PFSK-1 (cell line): ENCODE measurements around the gene WIPI1.

Experiments used
- FOXP2 ChIP-seq: optimal IDR thresholded peaks from 2 replicates; pipeline ENCODE3; 2011; ENCODE audit warnings: borderline replicate concordance, control low read depth, inconsistent platforms; ENCODE audit not compliant: insufficient read depth; ENCODE audit errors: extremely low read length, extremely low read depth
- POLR2AphosphoS5 ChIP-seq: IDR thresholded peaks from 2 replicates; pipeline ENCODE4 v1.6.1; 2012; ENCODE audit warnings: low read depth, mild to moderate bottlenecking, control low read depth, low read length, moderate library complexity
- SIN3A ChIP-seq: IDR thresholded peaks from 2 replicates; pipeline ENCODE4 v1.6.1; 2012; ENCODE audit warnings: mild to moderate bottlenecking, low read length, moderate library complexity, borderline replicate concordance; ENCODE audit not compliant: insufficient read depth
- TAF1 ChIP-seq: IDR thresholded peaks from 2 replicates; pipeline ENCODE4 v1.6.1; 2012; ENCODE audit warnings: low read length, control low read depth, borderline replicate concordance; ENCODE audit not compliant: insufficient read depth
- TF ChIP-seq, protein P1 (sequence below), 2 experiments: IDR thresholded peaks; 2 replicates each; pipeline versions ENCODE4 v1.6.1 to v1.8.0; 2011 to 2012; ENCODE audit warnings: low read depth in 2 of 2, low read length in 2 of 2, control low read depth in 1 of 2, inconsistent platforms in 1 of 2, mild to moderate bottlenecking in 1 of 2, moderate library complexity in 1 of 2; ENCODE audit not compliant: insufficient read depth in 1 of 2

The WIPI1 gene

DNA sequence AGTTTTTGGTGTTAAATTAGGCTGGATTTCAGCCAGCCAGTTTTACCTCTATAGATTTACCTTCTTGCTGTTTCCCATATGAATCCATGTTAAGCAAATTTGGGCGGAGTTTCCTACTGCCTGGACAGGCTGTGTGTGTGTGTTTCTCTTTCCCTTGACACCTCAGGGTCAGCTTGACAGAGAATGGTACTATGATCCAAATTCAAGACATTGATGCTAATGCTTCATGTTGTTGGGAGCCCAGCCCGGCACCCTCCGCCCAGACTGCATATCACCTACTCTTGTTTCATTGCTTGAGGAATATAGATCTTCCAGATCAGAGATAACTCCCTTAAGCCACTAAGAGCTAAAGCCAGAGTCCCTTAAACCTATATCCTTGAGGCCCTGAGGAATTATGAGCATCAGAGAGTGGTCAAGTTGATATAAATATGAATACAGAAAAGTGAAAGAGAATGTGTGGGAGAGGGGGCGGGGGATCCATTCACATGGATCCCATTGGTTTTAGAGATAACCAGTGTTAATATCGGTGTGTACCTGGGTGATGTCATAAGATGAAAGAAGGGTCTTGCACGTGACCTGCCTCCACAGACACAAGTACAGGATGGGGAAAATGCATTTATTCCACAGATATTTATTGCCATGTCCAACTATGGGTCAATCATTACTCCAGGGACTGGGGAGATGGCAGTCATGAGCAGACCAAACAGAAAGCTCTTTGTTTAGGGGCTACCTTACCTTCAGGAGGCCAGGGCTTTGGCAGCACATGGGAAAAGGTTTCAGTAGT lies 69.7 kb downstream of the WIPI1 start:
- TF ChIP-seq FOXP2 = no peak
- TF ChIP-seq SIN3A = no peak
- TF ChIP-seq TAF1 = no peak
- TF ChIP-seq, protein P1, sequence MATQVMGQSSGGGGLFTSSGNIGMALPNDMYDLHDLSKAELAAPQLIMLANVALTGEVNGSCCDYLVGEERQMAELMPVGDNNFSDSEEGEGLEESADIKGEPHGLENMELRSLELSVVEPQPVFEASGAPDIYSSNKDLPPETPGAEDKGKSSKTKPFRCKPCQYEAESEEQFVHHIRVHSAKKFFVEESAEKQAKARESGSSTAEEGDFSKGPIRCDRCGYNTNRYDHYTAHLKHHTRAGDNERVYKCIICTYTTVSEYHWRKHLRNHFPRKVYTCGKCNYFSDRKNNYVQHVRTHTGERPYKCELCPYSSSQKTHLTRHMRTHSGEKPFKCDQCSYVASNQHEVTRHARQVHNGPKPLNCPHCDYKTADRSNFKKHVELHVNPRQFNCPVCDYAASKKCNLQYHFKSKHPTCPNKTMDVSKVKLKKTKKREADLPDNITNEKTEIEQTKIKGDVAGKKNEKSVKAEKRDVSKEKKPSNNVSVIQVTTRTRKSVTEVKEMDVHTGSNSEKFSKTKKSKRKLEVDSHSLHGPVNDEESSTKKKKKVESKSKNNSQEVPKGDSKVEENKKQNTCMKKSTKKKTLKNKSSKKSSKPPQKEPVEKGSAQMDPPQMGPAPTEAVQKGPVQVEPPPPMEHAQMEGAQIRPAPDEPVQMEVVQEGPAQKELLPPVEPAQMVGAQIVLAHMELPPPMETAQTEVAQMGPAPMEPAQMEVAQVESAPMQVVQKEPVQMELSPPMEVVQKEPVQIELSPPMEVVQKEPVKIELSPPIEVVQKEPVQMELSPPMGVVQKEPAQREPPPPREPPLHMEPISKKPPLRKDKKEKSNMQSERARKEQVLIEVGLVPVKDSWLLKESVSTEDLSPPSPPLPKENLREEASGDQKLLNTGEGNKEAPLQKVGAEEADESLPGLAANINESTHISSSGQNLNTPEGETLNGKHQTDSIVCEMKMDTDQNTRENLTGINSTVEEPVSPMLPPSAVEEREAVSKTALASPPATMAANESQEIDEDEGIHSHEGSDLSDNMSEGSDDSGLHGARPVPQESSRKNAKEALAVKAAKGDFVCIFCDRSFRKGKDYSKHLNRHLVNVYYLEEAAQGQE (IDR thresholded peaks at IDR 0.05; ENCODE audit: insufficient read depth in 1 of 2, low read depth in 2 of 2, low read length in 2 of 2) = no peak
- no peak for TF ChIP-seq POLR2AphosphoS5

DNA sequence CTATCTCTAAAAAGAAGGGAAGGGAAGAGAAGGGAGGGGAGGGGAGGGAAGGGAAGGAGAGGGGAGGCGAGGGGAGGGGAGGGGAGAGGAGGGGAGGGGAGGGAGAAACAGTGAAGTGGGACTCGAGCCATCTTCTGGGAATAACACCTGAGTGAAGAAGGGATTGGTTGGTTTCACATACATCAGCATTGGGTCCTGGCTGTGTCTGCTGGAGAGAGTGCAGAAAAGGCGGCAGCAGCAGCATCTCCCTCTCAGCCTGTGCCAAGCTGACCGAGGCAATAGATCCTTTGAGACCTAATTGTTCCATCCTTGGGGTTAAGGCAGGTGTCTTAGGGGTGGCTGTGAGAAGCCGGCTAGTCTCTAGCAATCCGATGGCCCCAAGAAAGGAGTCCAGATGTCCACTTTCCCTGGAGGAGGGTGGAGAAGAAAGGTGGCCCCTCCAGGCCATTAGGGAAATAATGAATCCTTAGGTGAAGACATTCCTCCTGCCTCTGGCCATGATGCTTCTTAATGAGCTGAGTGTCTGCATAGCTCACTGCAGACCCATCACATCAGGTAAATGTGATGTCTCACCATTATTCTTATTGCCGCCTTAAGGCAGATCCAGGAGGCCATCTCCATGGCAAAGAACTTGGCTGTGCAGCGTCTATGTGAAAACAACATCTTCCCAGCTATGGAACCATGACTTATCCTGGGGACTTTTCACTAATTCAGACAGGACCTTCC lies 71.6 kb downstream of the WIPI1 start:
- TF ChIP-seq POLR2AphosphoS5 = no peak
- no peak for TF ChIP-seq SIN3A
- TF ChIP-seq TAF1 = no peak
- no peak for TF ChIP-seq FOXP2
- TF ChIP-seq, protein P1 (IDR thresholded peaks at IDR 0.05; ENCODE audit: insufficient read depth in 1 of 2, low read depth in 2 of 2, low read length in 2 of 2) = no peak

DNA sequence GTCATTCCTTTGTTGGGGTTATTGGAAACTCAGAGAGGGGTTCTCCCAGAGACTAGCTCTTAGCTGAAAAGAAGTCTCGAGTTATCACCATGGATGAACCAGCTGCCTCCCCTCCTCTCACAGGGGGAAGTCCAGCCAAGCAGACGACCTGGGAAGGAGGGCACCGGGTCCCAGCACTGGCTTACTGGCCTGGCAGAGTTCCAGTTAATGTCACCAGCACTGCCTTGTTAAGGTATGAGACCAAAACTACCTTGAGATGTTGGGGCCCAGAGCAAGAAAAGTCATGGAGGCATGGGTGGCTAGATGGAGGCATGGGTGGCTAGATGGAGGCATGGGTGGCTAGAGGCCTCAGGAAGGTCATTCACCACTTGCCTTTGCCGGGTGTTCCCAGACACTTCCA lies 72.4 kb downstream of the WIPI1 start:
- TF ChIP-seq TAF1 (no peak), POLR2AphosphoS5 (no peak), FOXP2 (no peak), SIN3A (no peak)
- TF ChIP-seq, protein P1 (IDR thresholded peaks at IDR 0.05; ENCODE audit: insufficient read depth in 1 of 2, low read depth in 2 of 2, low read length in 2 of 2) = no peak

DNA sequence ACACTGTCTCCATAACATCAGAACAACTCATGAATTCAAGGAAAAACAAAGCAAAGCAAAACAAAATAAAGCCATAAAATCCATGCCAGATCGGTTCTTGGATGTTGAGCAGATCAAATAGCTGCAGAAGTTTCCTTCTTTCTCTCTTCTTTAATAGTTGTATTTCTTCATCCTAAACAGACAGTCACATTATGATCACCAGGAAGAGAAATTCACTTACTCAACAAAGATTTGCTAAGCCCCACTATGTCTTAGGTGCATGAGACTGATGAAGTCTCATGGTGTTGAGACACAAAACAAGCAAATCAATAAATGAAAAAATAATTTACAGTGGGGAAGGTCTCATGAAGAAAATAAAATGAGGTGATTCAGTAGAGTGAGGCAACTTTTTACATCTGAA lies 72.8 kb downstream of the WIPI1 start:
- TF ChIP-seq SIN3A (no peak), POLR2AphosphoS5 (no peak), TAF1 (no peak), FOXP2 (no peak)
- TF ChIP-seq, protein P1 (IDR thresholded peaks at IDR 0.05; ENCODE audit: insufficient read depth in 1 of 2, low read depth in 2 of 2, low read length in 2 of 2) = no peak
